ENCODE results near the gene ARPC3. TPM values are rescaled to one million over a fixed set of nuclear protein-coding genes. Genes with fewer than 3 reads are reported as not detected.

The ARPC3 gene
- total RNA-seq, 1 experiment from 2014 or later = 319 TPM

DNA sequence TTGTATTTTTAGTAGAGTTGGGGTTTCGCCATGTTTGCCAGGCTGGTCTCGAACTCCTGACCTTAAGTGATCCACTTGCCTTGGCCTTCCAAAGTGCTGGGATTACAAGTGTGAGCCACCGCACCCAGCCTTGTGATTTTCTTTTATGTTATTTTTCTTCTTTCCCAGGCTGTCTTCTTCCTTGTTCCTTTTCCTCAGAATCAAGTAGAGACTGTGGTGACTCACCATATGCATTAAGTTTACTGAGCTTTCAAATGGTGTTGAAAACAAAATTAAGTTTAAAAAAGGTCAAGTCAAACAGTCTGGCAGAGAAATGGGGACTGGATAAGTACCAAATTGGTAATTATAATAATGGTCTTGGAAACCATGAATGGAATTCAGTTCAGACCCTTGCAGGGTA lies 5.7 kb downstream of the ARPC3 start:
- Histone ChIP-seq H3K27ac (ENCODE audit: low read length) (no peak overlapping the region), H3K9me3 (ENCODE audit: control insufficient read depth, insufficient read depth, low read depth, low read length) (no peaks in the 10 kb centered on the region), H3K36me3 (ENCODE audit: control insufficient read depth, insufficient read depth, low read length) (peaks cover 18% of the 10 kb centered on the region), H3K4me3 (ENCODE audit: low read depth in 2 of 2, low read length in 2 of 2) (no peak overlapping the region), H3K27me3 (ENCODE audit: control insufficient read depth, insufficient read depth, low read length) (no peaks in the 10 kb centered on the region), H3K4me1 (ENCODE audit: control insufficient read depth, insufficient read depth, low read length) (peaks cover 6% of the 10 kb centered on the region; the same call in 1 of the 2 replicates)
- TF ChIP-seq, protein P1, sequence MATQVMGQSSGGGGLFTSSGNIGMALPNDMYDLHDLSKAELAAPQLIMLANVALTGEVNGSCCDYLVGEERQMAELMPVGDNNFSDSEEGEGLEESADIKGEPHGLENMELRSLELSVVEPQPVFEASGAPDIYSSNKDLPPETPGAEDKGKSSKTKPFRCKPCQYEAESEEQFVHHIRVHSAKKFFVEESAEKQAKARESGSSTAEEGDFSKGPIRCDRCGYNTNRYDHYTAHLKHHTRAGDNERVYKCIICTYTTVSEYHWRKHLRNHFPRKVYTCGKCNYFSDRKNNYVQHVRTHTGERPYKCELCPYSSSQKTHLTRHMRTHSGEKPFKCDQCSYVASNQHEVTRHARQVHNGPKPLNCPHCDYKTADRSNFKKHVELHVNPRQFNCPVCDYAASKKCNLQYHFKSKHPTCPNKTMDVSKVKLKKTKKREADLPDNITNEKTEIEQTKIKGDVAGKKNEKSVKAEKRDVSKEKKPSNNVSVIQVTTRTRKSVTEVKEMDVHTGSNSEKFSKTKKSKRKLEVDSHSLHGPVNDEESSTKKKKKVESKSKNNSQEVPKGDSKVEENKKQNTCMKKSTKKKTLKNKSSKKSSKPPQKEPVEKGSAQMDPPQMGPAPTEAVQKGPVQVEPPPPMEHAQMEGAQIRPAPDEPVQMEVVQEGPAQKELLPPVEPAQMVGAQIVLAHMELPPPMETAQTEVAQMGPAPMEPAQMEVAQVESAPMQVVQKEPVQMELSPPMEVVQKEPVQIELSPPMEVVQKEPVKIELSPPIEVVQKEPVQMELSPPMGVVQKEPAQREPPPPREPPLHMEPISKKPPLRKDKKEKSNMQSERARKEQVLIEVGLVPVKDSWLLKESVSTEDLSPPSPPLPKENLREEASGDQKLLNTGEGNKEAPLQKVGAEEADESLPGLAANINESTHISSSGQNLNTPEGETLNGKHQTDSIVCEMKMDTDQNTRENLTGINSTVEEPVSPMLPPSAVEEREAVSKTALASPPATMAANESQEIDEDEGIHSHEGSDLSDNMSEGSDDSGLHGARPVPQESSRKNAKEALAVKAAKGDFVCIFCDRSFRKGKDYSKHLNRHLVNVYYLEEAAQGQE (IDR thresholded peaks at IDR 0.05; ENCODE audit: insufficient read depth in 1 of 2, low read depth in 2 of 2, low read length in 1 of 2) = no peak
- TF ChIP-seq, protein P2, sequence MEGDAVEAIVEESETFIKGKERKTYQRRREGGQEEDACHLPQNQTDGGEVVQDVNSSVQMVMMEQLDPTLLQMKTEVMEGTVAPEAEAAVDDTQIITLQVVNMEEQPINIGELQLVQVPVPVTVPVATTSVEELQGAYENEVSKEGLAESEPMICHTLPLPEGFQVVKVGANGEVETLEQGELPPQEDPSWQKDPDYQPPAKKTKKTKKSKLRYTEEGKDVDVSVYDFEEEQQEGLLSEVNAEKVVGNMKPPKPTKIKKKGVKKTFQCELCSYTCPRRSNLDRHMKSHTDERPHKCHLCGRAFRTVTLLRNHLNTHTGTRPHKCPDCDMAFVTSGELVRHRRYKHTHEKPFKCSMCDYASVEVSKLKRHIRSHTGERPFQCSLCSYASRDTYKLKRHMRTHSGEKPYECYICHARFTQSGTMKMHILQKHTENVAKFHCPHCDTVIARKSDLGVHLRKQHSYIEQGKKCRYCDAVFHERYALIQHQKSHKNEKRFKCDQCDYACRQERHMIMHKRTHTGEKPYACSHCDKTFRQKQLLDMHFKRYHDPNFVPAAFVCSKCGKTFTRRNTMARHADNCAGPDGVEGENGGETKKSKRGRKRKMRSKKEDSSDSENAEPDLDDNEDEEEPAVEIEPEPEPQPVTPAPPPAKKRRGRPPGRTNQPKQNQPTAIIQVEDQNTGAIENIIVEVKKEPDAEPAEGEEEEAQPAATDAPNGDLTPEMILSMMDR (IDR thresholded peaks at IDR 0.05) = no peak
- TF ChIP-seq POLR2AphosphoS5 (IDR thresholded peaks at IDR 0.05; ENCODE audit: low read depth, low read length) = no peak
- TF ChIP-seq SIN3A (IDR thresholded peaks at IDR 0.05; ENCODE audit: borderline replicate concordance, insufficient read depth, low read depth, low read length) = no peak
- TF ChIP-seq TCF7L2 (IDR thresholded peaks at IDR 0.05; ENCODE audit: low read depth, low read length) = no peak
- POLR2A ChIA-PET = no interaction called here
- no peak for DNase-seq (ENCODE audit: low read depth, low spot score)
- ATAC-seq = no peak
- in situ Hi-C loops (cut with HindIII; ENCODE audit: low pct_unique_long_range_greater_than_20kb, low sequenced_read_pairs) (no loop called here), intact Hi-C loops (cut with micrococcal nuclease; ENCODE audit: unreplicated experiment) (no loop called here)
- no TSS peak for BruUV-seq (replicated peaks)
- CTCF ChIA-PET = no interaction called here

DNA sequence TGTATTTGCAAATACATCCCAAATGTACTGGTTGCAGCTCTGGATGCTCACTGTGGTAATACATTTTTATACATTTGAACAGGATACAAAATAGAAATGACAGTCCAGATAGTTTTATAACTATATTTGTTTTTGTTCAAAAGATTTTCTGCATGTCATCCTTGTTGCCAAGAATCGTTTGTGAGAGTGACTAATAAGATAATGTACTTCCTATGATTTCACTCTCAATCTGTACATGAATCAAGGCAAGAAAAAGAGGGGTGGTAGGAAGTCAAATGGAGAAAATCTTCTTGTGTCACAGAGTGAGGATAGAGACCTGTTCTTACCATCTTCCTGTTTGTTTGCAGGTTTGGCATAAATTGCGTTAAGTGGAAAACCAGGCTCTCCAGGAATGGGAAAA lies 13.9 kb downstream of the ARPC3 start:
- Histone ChIP-seq H3K4me1 (ENCODE audit: control insufficient read depth, insufficient read depth, low read length) (no peaks in the 10 kb centered on the region; the same call in 1 of the 2 replicates), H3K4me3 (ENCODE audit: low read depth in 2 of 2, low read length in 2 of 2) (no peak overlapping the region), H3K9me3 (ENCODE audit: control insufficient read depth, insufficient read depth, low read depth, low read length) (no peaks in the 10 kb centered on the region), H3K27ac (ENCODE audit: low read length) (no peak overlapping the region), H3K36me3 (ENCODE audit: control insufficient read depth, insufficient read depth, low read length) (peaks cover 19% of the 10 kb centered on the region), H3K27me3 (ENCODE audit: control insufficient read depth, insufficient read depth, low read length) (no peaks in the 10 kb centered on the region)
- intact Hi-C loops (cut with micrococcal nuclease; ENCODE audit: unreplicated experiment) (loop anchor here (10.0 kb wide), 1 partner anchor 81 kb away; no protein-coding TSS in a partner anchor), in situ Hi-C loops (cut with HindIII; ENCODE audit: low pct_unique_long_range_greater_than_20kb, low sequenced_read_pairs) (no loop called here)
- TF ChIP-seq, protein P1 (IDR thresholded peaks at IDR 0.05; ENCODE audit: insufficient read depth in 1 of 2, low read depth in 2 of 2, low read length in 1 of 2) = no peak
- TF ChIP-seq TCF7L2 (IDR thresholded peaks at IDR 0.05; ENCODE audit: low read depth, low read length) (no peak), POLR2AphosphoS5 (IDR thresholded peaks at IDR 0.05; ENCODE audit: low read depth, low read length) (no peak), SIN3A (IDR thresholded peaks at IDR 0.05; ENCODE audit: borderline replicate concordance, insufficient read depth, low read depth, low read length) (no peak)
- TF ChIP-seq, protein P2 (IDR thresholded peaks at IDR 0.05) = no peak
- BruUV-seq (replicated peaks) = TSS peak; percentile 71
- ChIA-PET POLR2A (no interaction called here), CTCF (no interaction called here)
- DNase-seq (ENCODE audit: low read depth, low spot score) = no peak
- ATAC-seq = no peak
